Stimulated activated naive CD8-positive, alpha-beta T cell treated with anti-CD3 and anti-CD28 coated beads, Interleukin-15, Interleukin-2, amounts not matched to agents 100 U/mL and 50 U/mL, for 24 hours (primary cell): ENCODE measurements around the gene NAT9.
A peak's percentile ranks its signal among the peaks of the same experiment; 100 is the strongest.

ENCODE experiments used
- ATAC-seq: fragments of 150-1000 bp; cut with Tn5 transposase; one replicate; pipeline ENCODE4 v1.10.0; 2021
- DNase-seq: peaks from one replicate; pipeline ENCODE4 v3.0.0; 2021

NAT9 gene

GRCh38 chr17:74805591-74805991 lies 29.4 kb upstream of the NAT9 start:
- ATAC-seq = no peak
- DNase-seq = no peak

GRCh38 chr17:74804683-74805082 lies 28.5 kb upstream of the NAT9 start:
- no peak for ATAC-seq
- no peak for DNase-seq

- DNase-seq (no peak), ATAC-seq (no peak)
Measured at GRCh38 chr17:74803971-74804370, 27.8 kb upstream of the NAT9 start.

GRCh38 chr17:74803388-74803930 lies 27.3 kb upstream of the NAT9 start:
- DNase-seq (no peak), ATAC-seq (no peak)

GRCh38 chr17:74801896-74802295 lies 25.8 kb upstream of the NAT9 start:
- DNase-seq (no peak), ATAC-seq (no peak)

- no peak for DNase-seq
- no peak for ATAC-seq
Measured at GRCh38 chr17:74800531-74800930, 24.4 kb upstream of the NAT9 start.

GRCh38 chr17:74799097-74799496 lies 23.0 kb upstream of the NAT9 start:
- no peak for DNase-seq
- ATAC-seq = no peak

GRCh38 chr17:74798239-74798707 lies 22.1 kb upstream of the NAT9 start:
- ATAC-seq (no peak), DNase-seq (no peak)

- ATAC-seq = no peak
- DNase-seq = no peak
Measured at GRCh38 chr17:74797824-74798223, 21.7 kb upstream of the NAT9 start.

GRCh38 chr17:74796866-74797265 lies 20.7 kb upstream of the NAT9 start:
- DNase-seq (no peak), ATAC-seq (no peak)

- ATAC-seq (no peak), DNase-seq (no peak)
Measured at GRCh38 chr17:74796211-74796610, 20.1 kb upstream of the NAT9 start.

GRCh38 chr17:74795327-74796020 lies 19.3 kb upstream of the NAT9 start:
- ATAC-seq (no peak), DNase-seq (no peak)

- DNase-seq (no peak), ATAC-seq (no peak)
Measured at GRCh38 chr17:74792586-74793105, 16.5 kb upstream of the NAT9 start.

- DNase-seq = no peak
- ATAC-seq = no peak
Measured at GRCh38 chr17:74790161-74791058, 14.3 kb upstream of the NAT9 start.

- no peak for ATAC-seq
- no peak for DNase-seq
Measured at GRCh38 chr17:74786431-74787055, 10.4 kb upstream of the NAT9 start.

GRCh38 chr17:74785981-74786360 lies 9.8 kb upstream of the NAT9 start:
- ATAC-seq (no peak), DNase-seq (no peak)

- peak; percentile 74 for ATAC-seq
Measured at GRCh38 chr17:74785096-74785980, 9.2 kb upstream of the NAT9 start.

GRCh38 chr17:74784125-74784810 lies 8.1 kb upstream of the NAT9 start:
- DNase-seq (no peak), ATAC-seq (no peak)

More at GRCh38 chr17:74785096-74785980, 9.2 kb upstream of the NAT9 start:
- DNase-seq = peak; percentile 26

- no peak for ATAC-seq
- no peak for DNase-seq
Measured at GRCh38 chr17:74782571-74782970, 6.4 kb upstream of the NAT9 start.

- ATAC-seq (no peak), DNase-seq (peak; percentile 30)
Measured at GRCh38 chr17:74780443-74781238, 4.5 kb upstream of the NAT9 start.
